GM21515 (cell line): ENCODE data around the gene HS3ST5.
"Not testable (repeated sequence)": the region's sequence is repeated elsewhere in the genome, so short reads cannot be mapped to it uniquely, and the experiment has no call there.

ENCODE experiments used
- ATAC-seq: cut with Tn5 transposase; IDR thresholded peaks from one replicate; pipeline ENCODE4 v1.9.1; 2021; ENCODE audit not compliant: unreplicated experiment

The HS3ST5 gene

DNA sequence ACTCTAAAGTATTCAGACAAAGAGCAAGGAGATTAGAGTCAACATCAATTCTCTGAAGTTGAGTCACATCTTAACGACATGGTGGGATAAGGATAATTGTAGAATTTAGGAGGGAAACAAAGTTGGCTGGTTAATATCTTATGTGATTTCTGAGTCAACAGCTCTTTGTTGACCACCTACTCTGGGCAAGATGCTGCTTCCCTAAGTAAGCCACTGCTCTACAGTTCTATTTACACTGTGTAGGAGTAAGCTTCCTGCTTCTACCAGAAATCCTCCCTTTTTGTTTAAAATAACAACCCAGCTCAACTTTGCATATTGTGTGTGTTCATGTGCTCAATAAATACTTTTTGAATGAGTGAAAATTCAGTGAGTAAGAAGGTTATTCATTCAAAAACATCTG, 3.1 kb downstream of the HS3ST5 start:
- ATAC-seq, result no peak

DNA sequence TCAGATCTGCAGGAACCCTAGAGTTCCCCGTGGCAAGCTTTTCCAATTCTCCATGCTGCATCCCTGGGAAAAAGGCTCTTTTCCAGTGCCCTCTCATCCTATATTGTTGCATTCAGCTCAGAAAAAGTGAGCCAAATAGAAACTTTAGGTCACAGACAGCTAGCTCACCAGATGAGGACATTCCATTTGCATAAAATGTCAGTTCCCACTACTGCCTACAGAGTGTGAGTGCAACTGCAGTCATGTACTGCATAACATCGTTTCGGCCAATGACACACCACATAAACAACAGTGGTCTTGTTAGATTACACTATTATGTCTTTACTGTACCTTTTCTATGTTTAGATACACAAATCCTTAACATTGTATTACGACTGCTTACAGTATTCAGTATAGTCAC, 8.6 kb downstream of the HS3ST5 start:
- ATAC-seq, result no peak

DNA sequence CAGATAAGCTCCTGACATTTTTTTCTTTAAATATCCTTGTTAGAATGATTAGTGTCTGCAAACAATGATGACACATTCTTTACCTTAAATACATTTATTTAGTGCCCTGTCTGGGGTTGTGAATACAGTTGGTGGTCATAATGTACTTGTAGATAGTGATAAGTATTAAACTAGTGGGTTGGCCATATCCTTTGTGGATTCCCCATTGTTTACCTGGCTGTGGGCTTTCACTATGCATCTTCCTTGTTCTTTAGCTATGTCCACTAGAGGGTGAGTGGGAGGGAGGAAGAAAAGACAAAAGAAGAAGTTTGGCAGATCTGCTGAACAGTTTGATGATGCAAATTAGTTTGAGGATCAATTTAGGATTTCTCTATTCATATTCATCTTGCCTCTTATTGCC, 15.7 kb downstream of the HS3ST5 start:
- no peak for ATAC-seq

DNA sequence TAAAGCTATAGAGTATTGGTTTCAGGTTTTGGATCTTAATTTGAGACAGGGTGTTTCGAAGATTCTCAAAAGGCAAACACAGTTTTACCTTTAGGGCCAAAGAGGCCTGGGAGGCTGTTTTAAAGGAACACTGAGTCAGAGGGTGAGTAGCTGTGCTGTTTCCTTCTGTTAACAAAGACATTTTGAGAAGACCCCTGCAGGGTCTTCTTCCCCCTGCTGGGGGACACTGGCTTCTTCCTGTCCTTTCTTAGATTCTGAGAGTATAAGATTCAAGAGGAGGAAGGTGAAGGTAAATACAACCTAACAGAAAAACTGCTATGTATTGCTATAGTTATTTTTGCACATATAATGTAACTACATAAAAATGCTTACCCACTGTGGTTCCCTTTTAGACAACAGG, 19.0 kb downstream of the HS3ST5 start:
- no peak for ATAC-seq

DNA sequence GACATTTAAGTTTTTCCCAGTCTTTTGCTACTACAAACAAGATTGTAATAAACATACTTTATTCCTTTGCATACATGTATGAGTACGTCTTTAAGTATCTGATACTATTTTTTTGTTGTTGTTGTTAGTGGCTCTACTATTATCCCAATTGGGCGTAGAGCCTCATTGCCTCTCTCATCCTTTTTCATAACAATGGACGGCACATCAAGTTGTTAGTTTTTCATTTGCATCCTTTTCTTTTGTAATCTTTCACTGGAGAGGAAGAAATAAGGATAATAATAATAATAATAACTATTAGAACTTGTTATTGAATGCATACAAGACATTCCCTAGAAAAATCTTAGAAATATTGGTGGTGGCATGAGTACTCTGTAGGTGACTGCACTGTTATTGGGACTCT, 23.1 kb downstream of the HS3ST5 start:
- ATAC-seq, result no peak

DNA sequence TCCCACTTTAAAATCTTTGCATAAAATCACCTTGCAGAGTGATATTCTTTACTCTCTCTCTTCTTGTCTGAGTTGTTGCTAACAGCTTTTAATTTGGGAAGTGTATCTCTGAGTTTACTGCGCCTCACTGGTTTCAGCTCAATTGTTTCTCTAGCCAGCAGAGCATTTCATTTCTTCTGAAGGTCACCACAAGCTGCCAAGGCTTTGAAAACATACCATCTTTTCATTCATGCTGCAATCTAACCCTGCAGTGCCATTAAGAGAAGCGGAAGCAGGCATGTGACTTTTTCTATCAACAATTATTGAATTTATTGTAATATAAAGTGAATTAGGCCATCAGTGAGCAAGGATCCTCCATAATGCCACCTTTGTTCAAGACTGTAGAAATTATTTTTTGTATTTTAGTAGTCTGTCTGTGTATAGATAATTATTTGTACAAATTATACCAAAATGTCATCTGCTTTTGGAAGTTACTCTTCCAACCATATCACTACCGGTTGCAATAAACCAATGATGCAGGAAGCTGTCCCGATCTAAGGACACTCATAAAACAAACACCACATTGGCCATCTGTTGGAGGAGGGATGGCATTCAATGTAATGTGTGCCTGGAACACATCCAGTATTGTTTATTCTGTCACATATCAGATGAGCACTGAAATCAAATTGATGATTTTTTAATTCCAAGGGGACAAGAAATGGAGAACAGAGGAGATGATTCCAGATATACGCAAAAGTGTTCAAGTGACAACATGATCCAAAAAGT, 26.8 kb downstream of the HS3ST5 start:
- no peak for ATAC-seq

DNA sequence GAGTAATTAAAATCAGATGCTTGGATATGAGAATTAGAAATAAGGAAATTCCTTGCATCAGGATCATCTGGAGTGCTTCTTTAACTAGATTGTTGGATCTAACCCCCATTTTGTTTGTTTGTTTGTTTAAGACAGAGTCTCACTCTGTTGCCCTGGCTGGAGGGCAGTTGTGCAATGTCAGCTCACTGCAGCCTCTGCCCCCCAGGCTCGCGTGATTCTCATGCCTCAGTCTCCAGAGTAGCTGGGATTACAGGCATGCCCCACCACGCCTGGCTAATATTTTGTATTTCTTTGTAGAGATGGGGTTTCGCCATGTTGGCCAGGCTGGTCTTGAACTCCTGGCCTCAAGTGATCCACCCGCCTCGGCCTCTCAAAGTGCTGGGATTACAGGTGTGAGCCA, 29.0 kb downstream of the HS3ST5 start:
- not testable (repeated sequence) for ATAC-seq

DNA sequence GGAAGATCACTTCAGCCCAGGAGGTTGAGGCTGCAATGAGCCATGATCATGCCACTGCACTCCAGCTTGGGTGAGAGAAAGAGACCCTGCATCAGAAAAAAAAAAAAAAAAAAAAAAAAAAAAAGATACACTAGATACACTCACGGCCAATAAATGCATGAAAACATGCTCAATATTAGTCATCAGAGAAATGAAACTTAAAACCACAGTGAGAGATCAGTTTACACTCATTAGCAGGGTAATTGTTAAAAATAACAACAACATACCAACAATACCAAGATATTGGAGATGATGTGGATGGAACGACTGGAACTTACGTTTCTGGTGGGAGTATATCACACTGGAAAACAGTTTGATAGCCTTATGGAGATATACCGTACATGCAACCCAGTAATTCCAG, 29.9 kb downstream of the HS3ST5 start:
- ATAC-seq, result peak; percentile 68

DNA sequence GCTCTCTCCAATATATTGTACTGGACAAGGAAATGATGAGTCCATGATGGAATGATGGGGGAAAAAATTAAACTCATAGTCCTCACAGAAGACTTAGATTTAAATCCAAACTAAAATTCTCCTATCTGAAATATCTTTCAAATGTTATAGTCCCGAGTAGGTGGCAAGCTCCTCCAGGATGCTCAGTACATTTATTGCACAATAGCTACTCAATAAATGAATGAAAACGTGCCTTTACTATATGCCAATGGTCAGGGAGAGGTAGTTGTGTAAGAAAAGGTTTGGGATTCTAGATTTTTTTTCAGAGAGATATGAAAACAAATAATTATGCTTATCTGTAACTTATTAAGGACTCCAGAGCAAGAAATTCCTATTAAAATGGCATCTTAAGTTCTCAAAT, 32.8 kb downstream of the HS3ST5 start:
- no peak for ATAC-seq

DNA sequence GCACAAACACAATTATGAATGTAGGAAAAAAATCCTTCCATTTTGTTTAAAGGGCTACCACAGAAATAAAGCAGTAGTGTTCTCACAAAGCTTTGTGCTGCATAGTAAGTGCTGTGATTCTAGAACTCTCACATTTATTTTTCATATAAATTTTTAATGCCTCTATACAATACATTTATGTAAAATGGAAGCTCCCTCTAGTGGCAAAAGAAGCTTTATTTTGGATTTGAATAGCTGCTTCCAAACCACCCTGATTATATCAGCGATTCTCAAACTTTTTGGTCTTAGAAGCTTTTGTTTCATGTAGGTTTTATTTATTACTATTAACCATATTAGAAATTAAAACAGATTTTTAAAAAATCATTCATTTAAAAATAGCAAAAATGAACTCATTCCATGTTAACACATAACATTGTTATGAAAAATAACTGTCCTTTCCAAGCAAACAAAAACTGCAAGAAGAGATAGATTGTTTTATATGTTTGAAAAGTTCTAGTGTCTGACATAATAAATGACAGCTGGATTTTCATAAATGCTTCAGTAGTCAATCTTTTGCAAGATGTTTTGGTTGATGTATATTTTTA, 38.4 kb downstream of the HS3ST5 start:
- no peak for ATAC-seq

DNA sequence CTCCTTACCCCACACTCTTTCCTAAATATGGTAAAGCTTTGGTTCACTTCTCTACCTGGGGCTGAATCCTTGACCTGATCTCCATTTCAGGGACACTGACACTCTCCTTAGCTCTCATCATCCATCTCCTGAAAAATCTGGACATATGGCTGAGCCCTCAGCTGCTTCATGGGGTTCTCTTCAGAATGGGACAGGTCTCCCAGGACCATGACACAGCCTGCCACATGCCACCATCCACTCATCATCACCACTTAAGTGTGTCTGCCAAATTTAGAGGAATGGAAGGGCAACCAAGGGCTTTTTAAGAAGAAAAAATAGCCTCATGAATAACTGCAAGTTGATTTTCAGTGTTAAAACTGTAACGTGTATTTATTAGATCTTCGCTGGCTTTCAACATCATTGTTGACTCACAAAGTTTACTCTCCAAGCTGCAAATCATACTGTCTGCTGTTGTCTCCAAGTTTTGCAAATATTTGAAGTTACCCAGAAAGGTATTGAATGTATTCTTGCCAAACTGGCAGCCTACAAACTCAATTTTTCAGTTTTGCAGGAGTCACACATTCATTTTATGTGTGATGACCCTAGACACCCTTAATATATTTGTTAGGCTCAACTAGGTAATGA, 41.1 kb downstream of the HS3ST5 start:
- ATAC-seq, result no peak

DNA sequence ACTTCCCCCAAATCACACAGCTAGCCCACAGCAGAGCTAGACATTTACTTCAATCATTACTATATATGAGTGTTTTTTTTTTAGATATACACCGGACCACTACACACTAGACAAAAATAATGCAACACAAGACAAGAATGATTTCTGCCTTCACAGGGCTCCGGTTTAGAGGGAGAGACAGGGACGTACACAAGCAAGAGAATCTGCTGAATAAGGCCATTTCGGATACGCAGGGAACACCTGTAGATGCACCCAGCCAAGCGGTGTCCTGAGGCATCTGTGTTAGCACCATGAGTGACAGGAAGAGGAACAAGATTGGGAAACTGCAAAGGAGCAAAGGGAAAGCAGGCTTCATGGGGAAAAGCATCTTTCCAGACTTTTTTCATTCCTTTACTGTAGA, 45.7 kb downstream of the HS3ST5 start:
- no peak for ATAC-seq

DNA sequence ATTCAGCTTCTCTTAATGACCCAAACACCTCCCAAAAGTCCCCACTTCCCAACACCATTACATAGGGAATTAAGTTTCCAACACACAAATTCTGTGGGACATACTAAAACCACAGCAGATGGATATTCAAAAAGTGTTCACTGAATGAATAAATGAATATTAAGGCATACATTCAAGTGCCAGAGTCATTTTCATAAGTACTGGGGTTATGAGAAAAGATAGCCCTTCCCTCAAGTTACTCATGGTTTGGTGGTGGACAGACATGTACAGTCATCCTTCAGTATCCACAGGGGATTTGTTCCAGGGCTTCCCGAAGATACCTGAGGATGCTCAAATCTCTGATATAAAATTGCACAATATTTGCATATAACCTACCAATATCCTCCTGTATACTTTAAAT, 50.4 kb downstream of the HS3ST5 start:
- ATAC-seq, result no peak

DNA sequence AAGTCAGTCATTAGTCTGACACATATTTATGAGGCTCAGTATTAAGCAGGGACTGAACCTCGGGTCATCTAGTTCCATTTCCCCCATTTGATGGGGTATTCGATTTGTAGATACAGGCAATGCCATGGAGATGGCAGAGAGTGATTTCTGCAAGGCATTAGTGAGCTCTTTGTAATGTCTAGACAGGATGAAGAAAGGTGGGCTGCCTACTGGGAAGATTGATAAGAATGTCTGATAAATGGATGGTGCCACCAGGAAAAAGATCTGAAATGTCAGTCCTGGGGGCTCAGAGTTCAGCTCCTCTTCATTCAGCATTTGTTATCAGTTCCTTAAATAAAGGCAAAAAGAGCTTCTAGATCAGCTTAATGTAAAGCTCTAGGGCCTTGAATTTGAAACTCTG, 51.4 kb downstream of the HS3ST5 start:
- ATAC-seq, result no peak

DNA sequence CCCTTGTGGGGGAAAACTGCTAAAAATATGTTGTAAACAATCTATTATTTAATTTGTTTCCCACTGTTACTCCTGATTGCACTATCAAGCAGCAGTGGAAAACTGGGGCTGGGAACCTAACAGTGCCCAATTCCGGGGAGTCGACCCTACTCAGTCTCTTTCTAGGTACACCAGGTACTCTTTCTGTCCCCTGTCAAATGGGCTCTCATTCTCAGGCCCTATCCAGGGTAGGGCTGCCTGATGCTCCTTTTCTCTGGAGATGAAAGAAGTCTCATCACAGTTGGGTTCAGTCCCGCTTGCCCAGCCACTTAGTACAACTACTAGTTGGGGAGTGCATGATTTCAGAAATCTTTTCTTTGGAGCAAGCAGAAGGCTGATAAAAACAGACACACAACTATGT, 52.0 kb downstream of the HS3ST5 start:
- ATAC-seq, result no peak

DNA sequence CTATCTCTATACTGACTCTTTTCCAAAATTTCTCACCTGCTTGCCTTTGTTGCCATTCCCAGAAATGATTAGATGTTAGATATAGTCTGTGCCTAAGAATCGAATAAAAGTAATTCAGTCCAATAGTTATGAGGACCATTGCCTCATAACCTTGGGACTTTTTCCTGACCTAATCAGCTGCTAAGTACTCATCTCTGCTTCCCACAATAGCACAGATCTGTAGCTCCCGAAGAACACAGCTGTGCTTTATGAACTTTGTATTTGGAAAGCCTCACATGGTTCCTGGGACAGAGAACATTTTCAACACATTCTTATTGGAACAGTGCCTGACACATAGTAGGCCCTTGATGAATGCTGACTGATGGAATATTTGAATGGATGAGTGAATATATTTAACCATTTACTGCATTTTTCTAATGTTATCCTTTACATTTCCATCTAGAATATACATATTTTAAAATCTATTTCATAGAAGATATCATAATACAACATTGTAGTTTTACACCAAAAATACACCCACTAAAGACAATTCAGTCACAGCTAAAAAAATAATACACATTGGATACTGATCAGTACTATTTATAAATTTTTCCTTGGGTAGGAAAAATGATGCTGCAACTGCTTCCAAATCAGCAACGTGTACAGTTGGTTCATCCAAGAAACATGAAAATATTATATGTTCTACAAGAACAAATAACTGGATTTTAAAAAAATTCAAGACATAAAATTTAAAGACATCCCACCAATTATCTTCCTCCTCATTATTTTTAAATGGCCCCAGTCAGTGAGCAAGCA, 53.9 kb downstream of the HS3ST5 start:
- ATAC-seq, result no peak

DNA sequence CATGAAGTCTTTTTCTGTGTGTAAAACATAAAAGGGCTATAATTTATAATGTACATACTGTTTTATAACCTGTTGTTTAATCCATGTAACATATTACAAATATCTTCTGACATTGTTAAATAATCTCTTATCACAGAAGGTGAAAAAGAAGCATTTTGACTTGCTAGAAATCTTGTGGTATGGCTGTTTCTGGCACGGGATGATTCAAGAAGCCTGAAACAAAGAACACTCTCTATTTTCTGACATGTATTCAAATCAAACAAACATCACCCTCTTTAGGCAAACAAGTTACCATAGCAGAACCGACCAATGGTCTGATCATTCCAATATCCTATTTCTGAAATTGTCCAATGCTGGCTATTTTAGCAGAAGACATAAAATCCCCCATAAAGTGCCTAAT, 55.4 kb downstream of the HS3ST5 start:
- no peak for ATAC-seq

DNA sequence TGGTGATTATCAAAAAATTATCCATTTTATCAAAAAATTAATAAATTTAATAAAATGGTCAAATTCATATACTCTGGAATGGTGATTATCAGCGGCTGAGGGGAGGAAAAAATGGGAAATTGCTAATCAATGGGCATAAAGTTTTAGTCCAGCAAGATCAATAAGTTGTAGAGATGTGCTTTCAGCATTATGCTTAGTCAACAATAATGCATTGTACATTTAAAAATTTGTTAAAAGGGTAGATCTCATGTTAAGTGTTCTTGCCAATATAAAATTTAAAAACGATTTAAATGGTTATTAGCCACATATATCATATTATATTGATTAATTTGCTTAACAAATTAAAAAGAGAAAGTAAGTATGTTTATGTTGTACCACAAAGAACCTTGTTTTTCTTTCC, 56.6 kb downstream of the HS3ST5 start:
- ATAC-seq, result no peak

DNA sequence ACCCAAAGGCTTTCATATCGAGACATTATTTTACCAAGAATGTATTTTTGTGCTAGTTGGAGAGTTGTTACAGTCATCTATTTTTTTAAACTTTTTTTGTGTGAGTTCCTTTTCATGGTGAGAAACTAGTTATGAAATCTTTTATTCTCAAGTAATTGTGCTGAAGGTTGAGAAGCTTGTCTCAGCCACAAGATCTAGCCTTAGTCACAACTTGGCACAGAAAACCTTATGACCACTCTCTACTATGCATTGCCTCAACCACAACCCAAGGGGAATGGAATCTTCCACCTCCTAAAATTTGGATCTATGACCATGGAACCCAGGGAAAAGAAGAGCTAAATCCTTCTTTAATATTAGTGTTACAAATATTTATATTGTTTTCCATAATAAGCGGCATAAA, 58.5 kb downstream of the HS3ST5 start:
- ATAC-seq, result no peak

DNA sequence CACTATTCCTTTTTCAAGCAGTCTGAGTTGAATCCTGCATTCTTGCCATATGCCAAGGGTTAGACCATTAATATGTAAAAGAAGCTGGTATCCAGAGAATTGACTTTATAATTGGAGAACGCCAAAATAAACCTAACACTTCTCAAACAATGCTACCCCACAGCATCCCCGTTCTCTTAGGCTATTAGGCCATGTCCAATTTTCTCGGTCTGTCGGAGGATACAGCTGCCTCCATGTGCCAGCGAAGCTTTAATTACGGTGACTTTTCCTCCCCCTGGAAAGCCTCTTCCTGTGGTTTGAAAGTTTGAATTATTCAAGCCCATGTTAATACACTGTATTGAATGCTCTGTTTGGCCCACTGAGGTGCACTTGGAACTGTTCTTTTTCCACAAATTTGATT, 60.5 kb downstream of the HS3ST5 start:
- ATAC-seq, result no peak

DNA sequence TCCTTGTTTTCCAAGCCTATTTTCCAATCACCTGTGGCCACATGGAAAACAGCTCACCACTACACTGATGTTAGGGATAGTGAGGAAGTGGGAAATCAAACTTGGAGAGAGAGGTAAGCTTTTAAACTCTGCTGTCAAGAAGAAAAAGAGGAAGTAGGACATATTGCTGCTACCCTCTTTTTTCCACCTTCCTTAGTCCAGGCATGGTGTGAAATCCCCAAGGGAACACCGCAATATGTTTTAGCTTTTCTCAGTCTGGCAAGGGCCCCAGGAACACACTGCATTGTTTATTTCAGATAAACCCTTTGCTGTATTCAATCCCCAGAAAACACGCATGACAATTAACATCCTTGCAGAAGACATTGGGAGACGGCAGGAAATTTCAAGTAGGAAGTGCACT, 61.3 kb downstream of the HS3ST5 start:
- ATAC-seq, result no peak
